Hematopoietic multipotent progenitor cell (in vitro differentiated cells): ENCODE measurements around the gene SLX1A. TPM values are rescaled to one million over a fixed set of nuclear protein-coding genes. Genes with fewer than 3 reads are reported as not detected.
A peak's percentile ranks its signal among the peaks of the same experiment; 100 is the strongest.
"Not testable (repeated sequence)": the region's sequence is repeated elsewhere in the genome, so short reads cannot be mapped to it uniquely, and the experiment has no call there.

Experiments
- DNase-seq, 3 donors: peaks; one replicate each; pipeline ENCODE4 v3.0.0-alpha.2; 2011 to 2015; ENCODE audit warnings: low read depth in 2 of 3, low spot score in 2 of 3
- total RNA-seq: library from RNA; depleted of rRNA; stranded (reverse); fragments of >200 nt; gene quantifications from one replicate; pipeline ENCODE4 v1.2.3, GENCODE V29; 2012

The SLX1A gene
- total RNA-seq, 1 donor, result 59.2 TPM

DNA sequence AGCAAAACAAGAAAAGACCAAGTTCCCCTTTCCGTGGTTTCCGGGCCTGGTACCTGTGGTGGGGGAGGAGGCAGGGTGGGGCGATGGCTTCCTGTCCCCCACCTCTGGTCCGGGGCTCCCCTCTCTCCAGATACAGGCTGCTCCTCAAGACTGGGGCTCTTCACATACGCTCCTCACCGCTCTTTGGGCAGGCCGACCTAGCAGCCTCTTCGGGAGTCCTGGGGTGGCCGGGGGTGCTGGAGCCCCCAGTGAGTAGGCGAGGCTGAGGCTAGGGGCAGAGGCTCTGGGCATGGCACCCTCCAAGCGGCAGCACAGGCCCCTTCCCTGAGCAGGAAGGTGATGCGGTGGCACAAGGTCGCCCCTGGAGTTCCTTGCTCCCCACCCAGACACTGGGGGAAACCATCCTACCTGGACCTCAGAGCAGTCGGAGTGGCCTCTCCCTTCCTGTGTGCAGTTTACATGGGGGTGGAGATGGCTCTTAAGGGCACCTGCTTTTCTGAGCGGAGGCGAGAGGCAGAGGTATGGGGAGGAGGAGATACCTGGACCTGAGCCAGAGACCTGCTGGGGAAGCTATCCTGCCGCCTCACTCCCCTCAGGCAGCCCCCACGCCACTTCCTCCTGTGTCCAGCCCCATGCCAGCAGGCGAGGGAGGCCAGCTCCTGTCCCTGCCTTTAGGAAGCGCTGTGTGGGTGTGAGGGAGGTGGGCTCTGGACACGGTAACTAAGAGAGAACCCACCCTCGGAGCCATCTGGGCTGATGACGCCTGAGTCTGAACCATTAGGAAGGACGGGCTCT, 9.4 kb upstream of the SLX1A start:
- peak in 2 of 3 donors; percentile 71 to 82 for DNase-seq

DNA sequence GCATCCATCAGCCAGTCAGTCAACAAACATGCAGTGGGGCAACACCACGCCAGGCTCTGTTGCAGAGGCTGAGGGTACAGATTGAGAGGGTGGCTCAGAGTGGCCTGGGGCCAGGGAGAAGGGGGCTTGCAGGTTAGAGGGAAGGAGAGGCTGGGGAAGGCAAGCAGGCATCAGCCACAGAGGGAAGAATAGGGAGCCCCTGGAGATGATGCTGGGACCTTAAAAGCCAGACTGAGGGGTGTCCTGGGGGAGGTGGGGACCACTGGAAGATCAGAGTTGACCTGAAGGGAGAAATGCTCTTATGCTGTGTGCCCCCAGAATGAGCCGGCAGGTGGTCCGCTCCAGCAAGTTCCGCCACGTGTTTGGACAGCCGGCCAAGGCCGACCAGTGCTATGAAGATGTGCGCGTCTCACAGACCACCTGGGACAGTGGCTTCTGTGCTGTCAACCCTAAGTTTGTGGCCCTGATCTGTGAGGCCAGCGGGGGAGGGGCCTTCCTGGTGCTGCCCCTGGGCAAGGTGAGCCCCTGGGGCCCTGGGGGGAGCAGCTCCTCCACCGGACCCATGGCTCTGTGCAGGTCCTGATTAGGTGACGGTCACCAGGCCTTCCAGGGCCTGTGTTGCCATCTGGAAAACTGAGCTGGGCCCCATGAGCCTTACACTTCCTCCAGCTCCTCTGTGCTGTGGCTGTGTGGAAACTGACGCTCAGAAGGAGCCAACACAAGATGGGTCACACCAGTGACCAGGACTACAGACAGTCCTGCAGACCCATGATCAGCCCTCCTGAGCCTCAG, 8.6 kb upstream of the SLX1A start:
- DNase-seq, result no peak

DNA sequence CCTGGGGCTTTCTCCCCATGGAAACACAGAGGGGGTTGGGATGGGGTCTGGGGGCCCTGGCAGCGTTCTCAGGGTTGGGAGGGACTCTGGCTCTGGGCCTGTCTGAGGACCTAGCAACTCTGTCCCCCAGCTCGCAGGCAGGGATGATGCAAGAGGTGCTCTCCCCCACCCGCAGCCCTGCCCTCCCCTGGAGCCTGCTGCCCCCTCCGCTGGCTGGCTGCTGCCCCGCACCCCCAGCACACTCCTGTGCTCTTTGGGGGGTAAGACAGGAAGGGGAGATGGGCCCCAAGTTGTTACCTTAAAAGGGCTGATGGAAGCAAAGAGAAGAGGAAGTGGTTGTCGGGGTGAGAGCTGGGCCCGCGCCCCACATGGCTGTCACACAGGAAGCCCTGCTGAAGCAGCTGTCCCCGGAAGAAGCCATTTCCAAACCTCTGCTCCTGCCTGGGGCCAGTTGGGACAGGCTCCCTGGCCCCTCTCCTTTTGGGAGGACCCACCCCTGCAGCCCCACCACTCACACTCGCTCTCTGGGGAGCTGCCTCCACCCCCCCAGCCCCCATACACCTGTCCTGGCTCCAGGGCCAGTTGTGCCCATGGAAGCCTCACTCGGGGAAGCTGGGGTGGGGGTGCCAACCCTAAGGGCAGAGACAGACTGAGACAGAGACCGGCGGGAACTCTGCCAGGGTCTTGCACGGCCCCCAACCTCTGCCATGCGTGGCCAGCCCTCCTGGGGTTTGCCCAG, 7.8 kb upstream of the SLX1A start:
- peak in 2 of 3 donors; percentile 40 to 47 for DNase-seq

DNA sequence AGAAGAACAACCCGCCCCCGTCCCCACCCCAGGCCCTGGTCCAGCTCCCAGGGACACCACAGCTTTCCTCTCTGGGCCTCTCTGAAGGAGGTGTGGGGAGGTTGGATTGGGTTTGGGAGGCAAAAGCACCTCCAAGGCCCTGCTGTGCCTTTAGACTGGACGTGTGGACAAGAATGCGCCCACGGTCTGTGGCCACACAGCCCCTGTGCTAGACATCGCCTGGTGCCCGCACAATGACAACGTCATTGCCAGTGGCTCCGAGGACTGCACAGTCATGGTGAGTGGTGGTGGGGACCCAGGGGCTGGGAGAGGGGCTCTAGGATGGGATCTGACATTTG, 7.3 kb upstream of the SLX1A start:
- DNase-seq, result peak in 2 of 3 donors; percentile 31 to 34

DNA sequence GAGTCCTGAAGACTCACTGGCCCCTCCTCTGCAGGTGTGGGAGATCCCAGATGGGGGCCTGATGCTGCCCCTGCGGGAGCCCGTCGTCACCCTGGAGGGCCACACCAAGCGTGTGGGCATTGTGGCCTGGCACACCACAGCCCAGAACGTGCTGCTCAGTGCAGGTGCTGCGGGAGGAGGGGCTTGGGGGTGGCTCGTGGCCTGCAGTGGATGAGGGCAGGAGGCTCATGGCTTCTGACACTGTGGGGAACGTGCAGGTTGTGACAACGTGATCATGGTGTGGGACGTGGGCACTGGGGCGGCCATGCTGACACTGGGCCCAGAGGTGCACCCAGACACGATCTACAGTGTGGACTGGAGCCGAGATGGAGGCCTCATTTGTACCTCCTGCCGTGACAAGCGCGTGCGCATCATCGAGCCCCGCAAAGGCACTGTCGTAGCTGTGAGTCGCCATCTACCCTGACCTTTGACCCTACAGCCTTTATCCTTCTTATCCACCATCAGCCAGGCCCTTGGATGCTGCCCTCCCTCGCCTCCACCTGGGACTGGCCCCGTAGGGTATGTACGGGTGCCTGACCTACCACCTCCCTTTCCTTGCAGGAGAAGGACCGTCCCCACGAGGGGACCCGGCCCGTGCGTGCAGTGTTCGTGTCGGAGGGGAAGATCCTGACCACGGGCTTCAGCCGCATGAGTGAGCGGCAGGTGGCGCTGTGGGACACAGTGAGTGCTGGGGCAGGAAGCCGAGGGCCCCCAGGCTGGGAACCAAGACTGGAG, 6.7 kb upstream of the SLX1A start:
- peak in 2 of 3 donors; percentile 73 to 80 for DNase-seq

DNA sequence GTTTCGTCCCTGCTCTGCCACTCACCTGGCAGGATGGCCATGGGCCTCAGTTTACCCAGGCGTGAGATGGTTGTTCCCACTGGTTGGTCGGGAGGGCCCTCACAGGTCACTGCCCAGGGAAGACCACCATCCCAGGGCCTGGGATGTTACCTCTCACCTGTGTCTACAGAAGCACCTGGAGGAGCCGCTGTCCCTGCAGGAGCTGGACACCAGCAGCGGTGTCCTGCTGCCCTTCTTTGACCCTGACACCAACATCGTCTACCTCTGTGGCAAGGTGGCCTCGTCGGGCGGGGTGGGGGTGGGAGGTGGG, 6.2 kb upstream of the SLX1A start:
- DNase-seq, result no peak

GRCh38 chr16:30187971-30188561, 5.6 kb upstream of the SLX1A start:
- no peak for DNase-seq

DNA sequence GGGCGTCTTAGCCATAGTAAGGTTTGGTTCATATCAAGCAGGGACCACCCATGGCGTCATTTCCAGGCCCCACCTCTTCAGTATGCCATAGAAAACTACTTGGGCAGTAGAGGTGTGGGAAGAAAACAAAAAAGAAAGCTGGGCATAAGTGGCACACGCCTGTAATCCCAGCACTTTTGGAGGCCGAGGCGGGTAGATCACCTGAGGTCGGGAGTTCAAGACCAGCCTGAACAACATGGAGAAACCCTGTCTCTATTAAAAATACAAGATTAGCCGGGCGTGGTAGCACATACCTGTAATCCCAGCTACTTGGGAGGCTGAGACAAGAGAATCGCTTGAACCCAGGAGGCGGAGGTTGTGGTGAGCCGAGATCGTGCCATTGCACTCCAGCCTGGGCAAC, 2.5 kb upstream of the SLX1A start:
- not testable (repeated sequence) for DNase-seq

DNA sequence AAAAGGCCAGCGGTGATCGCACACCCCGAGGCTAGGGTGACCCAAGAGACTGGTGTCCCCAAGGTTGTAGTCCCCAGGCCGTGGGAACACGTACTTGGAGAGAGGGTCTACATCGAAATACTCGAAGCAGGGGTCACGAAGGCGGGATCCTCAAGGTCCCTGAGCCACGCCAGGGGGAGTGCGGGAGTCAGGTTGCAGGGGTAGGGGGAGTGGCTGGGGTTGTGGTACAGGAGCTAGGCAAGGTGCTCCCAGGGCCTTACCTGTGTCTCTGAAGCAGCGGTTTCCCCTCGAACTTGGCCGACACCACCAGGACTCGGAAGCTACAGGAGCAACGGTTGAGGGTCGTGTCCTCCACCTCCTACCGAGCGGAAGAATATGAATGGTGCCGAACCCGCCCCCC, 577 bp upstream of the SLX1A start:
- not testable (repeated sequence) for DNase-seq

DNA sequence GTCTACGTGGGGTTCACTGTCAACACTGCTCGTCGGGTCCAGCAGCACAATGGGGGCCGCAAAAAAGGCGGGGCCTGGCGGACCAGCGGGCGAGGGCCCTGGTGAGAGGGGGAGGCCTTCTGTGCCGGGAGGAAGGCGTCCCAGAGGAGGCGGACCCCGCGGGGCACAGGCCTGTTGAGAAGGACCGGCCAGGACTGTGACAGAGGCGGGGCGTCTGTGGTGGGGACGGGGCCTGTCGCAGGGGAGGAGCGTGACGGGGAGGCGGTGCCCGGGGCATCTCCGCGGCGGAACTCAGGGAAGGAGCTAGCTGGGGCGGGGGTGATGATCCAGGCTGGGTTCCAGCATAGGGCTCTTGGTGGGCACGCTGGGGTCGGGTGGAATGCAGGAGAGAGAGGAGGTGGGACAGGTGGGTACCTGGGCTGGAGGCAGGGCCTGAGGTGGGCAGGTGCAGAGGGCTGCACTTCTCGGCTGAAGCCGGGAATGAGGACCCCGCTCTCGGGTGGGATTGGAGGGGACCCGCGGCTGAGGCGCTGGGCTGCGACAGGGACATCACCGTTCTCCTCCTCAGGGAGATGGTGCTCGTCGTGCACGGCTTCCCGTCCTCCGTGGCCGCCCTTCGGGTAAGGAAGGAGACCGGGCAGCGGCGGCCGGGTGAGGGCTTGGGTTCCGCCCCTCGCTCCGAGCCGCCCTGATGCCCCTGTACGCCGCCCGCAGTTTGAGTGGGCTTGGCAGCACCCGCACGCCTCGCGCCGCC, 674 bp downstream of the SLX1A start:
- not testable (repeated sequence) for DNase-seq

- DNase-seq, result not testable (repeated sequence)
Observed at GRCh38 chr16:30197001-30197400, 3.3 kb downstream of the SLX1A start.

DNA sequence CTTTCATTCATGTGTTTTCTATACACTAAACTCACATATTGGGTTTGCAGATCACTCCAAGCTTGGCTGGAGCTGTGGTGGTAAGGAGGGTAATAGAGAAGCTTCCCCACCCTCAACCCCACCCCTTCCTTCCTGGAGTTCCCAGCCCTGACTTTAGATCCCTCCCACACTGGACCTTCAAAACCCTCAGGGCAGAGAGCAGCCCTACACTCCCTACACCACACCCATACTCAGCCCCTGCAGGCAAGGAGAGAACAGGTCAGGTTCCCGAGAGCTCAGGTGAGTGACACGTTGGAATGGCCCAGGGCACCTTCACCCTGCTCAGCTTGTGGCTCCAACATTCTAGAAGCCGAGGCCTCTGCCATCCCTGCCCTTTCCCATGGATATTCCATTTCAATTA, 5.4 kb downstream of the SLX1A start, which contains the start of gene SULT1A3:
TSS of gene SULT1A3 (plus strand) at position 207 of the 400 bp plus-strand sequence. CDS start 1,474 bp downstream, outside the sequence.
- not testable (repeated sequence) for DNase-seq

- DNase-seq, result not testable (repeated sequence)
Observed at GRCh38 chr16:30199608-30200343, 6.1 kb downstream of the SLX1A start.

GRCh38 chr16:30205541-30206236, 12.0 kb downstream of the SLX1A start:
- DNase-seq, result not testable (repeated sequence)

GRCh38 chr16:30206252-30206651, 12.6 kb downstream of the SLX1A start:
- not testable (repeated sequence) for DNase-seq

DNA sequence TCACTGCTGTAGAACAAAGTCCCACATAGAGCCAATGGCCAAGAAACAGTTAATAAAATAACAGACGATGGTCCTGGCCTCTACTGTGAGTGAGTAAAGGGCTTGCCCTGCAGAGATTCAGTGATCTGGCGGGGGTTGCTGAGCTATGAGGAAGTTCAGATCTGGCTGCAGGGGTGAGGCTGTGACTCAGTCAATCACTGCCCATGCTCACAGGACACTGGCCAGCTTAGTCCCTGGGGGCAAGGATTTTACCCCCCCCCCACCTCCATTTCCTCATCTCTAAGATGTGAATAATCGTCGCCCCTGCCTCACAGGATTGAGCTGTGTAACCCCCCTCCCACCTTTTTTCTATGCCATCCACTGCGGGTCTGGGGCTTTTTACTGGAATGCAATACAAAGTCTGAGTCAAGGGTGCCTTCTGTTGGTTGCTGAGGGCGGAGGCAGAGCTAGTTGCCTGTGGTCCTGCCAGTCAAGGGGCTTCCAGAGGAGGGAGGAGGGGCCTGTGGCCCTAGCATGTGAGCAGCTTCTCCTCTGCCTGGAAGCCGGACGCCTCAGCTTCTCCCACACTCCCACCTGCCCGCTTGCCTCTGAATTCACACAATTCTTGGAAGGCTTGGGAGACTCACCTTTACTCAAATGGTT, 13.5 kb downstream of the SLX1A start:
- DNase-seq, result not testable (repeated sequence)

GRCh38 chr16:30209032-30209431, 15.4 kb downstream of the SLX1A start:
- not testable (repeated sequence) for DNase-seq

DNA sequence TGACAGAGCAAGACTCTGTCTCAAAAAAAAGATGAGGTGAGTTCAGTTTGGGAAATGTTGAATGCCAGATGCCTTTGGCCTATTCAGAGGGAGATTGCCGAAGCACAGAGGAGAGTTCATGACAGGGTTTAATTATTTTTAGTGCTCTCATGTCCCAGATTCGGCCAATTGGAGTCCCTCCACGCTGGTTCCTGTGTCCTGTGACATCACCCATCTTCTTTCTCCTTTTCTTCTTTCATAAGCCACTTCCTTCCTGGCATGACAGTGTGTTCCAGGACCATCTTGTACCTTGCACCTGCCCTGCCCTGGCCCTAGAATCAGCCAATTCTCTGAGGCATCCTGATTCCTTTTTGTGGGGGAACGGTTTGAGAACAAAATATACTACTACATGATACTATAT, 17.7 kb downstream of the SLX1A start:
- DNase-seq, result not testable (repeated sequence)
